HG03442 (cell line): ENCODE results near the gene SLCO4A1.

Source experiments
- ATAC-seq: cut with Tn5 transposase; IDR thresholded peaks from one replicate; pipeline ENCODE4 v1.9.1; 2021; ENCODE audit warnings: mild to moderate bottlenecking, moderate library complexity; ENCODE audit not compliant: unreplicated experiment

Gene SLCO4A1

DNA sequence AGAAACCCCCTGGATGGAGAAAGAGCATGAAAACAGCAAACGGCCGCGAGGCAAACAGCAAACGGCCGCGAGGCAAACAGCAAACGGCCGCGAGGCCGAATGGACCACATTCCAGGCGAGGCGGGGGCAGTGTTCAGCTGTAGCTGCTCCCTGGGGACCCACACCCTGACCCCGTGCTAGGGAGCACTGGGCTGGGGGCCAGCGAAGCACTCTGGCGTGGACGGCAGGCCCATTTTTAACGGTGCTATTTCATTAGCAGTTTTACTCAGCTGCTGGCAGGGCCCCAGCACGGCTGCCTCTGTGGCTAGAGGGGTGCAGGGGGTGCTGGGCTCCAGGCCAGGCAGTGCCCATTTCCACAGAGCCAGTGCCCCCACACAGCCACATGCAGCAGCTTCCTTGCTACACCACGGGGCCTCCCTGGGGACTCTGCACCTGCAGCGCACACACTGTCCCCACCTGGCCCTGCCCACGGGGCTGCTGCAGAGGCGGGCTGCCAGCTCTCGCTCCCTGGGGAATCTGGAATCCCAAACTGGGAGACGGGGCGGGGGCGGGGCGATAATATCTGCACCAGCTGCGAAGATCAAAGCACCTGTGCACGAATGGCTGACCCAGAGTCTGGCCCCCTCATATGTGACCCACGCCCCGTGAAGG is 35.6 kb upstream of the SLCO4A1 start:
- no peak for ATAC-seq

DNA sequence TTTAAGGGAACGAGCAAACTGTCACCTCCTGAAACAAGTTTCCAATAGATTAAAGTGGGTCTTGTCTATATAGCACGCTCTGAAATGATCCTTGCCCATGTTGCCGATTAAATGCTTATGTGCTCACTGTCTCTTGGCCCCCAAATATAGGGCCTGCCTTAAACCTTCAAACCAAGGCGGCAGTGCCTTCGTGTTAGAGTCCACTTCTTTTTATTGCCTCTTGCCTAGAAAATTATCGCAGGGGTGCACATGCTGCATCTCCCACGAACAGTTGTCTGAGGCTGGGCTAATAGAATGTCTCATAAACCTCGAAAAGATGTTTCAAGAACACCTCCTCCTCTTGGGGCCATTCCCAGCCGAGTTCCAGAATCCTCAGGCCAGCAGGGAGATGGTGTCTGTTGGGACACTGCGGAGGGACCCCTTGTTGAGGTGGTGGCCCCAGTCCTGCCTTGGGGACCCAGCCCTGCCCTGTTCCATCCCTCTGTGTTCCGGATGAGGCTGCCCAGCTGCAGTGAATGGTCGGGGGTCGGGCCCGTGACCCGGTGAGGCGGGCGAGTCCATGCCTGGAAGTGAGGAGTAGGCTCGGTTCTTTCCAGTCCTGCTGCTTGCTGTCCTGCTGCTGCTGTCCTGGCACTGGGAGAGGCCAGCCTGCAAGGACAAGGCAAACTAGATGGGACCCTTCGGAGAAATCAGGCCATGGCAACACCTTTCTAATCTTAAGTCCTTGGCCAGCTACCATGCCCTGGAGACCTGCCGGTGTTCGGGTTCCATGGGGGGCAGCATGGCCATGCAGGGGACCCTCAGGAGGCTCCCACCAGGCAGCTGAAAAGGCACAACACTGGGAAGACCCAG is 34.7 kb upstream of the SLCO4A1 start:
- no peak for ATAC-seq

DNA sequence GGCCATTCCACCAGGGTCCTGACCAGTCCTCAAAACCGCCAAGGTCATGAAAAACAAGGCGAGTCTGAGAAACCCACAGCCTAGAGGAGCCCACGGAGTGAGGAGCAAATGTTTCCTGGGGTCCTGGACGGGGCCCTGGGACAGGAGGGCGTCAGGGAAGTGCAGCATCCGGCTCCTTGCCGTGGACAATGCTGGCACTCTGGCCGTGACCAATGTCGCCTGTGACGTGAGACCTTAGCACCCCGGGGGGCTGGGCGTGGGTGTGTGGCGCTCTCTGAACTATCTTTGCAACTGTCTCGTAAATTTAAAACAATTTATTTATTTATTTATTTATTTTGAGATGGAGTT is 34.1 kb upstream of the SLCO4A1 start:
- ATAC-seq: no peak

DNA sequence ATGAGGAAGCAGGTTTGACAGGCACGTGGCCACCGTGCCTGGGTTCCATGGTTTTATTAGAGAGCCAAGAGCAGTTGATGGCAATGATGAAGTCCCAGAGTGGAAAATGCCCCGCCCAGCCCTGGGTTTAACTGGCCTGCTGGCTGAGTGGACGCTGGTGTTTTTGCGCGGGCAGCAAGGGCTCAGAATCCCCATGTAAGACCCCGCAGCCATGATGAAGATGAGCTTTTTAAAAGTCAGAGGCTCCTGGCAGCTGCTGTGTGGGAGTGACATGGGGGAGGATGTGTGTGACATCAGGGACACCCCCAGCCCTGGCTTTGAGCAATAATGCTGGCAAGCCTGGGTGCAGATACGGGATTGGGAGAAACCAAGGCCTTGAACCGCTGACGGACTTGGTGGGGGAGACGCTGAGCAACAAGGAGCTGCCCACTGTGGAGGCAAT is 33.0 kb upstream of the SLCO4A1 start:
- no peak for ATAC-seq

DNA sequence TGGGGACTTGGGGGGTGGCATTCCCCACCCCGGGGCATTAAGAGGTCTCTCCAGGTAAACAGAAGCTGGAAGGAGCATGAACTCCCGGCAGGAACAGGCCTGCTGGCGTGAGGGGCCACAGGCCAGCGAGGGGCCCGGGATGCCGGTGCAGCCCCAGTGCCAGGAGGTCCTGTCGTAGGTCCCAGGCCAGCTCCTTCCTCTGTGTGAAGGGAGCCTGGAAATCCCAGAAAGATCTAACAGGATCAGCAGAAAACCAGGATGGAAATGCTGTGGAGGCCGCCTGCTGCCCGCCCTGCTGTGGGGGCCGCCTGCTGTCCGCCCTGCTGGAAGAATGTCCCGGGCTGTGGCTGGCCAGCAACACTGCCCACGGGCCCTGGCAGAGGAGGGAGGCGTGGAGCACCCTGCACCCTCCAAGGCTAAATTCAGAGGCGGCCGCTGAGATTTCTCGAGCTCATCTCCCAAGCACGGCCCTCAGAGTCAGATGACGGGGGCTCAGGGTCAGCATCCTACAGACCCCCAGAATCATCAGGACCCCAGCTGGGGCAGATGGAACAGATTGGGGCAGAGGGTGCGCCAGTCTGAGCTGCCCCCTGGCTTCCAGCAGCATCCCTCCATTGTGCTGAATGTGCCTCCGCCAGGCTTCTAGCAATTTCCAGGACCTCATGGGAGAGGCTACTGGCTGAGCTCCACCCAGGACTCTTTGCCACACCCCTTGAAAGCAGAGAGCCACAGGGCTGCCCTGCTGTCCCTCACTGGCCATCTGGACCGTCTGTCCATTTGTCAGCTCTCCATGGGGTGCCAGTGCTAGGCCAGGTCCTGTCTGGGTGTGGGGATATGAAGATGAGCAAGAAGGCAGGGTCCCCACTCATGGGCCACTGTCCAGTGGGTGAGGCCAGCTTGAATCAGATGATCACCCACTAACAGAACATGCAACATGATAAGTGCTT is 32.2 kb upstream of the SLCO4A1 start:
- no peak for ATAC-seq

DNA sequence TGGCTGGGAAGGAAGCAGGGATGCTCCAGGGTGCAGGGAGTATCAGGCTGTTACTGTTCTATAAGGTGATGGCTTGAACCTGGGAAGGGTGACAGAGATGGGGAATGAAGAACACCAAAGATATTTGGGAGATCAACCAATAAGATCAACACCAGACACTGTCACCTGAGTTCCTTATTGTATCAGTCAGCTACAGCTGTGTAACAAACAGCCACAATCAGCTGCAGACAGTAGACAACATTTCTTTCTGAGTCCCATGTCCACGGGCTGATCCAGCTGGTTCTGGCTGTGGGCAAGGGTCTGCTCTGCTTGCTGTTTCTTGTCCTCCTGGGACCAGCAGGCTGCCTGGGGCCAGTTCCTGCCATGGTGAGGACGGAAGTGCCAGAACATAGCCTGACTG is 31.3 kb upstream of the SLCO4A1 start:
- ATAC-seq: no peak

DNA sequence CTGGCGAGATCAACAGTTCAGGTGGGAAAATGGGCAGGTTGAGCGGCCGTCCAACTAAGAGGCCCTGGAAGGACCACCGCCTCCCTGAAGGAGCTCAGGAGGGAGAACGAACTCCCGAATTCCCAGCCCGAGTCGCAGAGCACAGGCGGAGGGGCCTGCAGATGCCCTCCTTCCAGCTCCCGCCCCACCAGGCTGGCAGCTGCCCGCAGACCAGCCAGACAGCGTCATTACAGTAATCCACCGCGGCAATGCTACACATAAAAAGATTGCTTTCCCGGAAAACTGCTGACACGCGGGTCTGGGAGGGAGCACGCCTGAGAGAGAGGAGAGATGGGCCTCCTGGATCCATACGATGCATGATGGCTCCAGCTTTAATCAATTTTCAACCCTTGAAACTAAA is 30.5 kb upstream of the SLCO4A1 start:
- no peak for ATAC-seq

DNA sequence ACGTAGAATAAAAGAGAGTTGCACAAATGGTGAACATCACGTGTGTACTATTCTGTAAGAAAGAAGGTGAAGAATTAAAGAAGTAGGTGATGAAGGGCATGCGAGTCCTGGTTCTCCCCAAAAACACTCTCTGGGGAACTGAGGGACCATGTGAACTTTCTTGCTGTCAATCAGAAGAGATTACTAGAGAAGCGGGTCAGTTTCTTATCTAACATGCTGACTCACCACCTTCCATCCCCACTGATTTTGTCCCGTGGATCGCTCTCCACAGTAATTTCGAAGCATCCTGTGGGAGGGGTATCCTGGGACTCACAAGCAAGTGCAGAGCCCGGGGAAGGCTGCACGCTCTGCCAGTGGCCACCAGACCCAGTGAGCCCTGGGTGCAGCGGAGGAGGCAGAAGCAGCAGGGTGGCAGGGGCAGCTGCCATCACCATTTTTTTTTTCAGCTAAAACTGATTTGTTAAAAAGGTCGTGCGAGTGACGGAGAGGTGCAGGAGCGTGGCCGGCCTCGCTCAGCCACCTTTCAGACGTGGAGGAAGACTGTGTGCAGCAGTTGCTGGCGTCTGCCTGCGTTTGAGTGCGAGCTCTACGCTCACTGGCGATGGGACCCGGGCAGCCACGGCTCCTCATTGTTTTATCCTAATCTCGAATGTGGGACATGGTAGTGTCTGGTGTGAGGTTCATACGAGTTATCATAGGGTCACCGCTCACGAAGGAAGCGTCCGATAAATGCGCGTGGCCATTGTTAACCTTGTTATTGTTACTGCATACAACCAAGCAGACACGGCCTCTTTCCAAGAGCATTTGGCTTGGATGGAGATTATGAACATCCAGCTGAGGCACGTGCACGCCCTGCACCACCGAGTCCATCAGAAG is 28.0 kb upstream of the SLCO4A1 start:
- no peak for ATAC-seq

DNA sequence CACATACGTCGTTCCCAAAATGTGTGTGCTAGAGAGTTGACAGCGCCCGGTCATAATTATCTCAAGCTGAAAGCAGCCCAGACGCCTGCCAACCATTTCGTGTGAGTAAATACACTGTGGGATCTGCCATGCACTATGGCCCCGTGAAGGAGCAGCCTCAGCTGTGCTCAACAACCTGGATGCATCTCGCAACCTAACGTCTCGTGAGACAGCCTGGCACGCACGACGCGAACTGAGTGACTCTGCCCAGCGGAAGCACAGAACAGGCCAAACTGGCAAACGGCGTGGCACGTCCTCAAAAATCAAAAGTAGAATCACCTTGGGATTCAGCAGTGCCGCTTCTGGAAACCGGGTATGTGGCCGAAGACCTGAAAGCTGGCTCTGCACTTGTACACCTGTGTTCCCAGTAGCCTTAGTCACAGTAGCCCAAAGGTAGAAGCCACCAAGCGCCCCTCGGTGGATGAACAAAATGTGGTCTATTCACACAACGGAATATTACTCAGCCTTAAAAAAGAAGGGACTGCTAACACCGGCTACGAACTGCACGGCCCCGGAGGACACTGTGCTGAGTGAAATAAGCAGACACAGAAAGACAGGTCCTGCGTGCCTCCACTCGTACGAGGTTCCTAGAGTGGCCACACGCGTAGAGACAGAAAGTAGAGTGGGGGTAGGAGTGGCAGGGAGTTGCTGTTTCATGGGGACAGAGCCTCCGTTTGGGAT is 27.2 kb upstream of the SLCO4A1 start:
- no peak for ATAC-seq

DNA sequence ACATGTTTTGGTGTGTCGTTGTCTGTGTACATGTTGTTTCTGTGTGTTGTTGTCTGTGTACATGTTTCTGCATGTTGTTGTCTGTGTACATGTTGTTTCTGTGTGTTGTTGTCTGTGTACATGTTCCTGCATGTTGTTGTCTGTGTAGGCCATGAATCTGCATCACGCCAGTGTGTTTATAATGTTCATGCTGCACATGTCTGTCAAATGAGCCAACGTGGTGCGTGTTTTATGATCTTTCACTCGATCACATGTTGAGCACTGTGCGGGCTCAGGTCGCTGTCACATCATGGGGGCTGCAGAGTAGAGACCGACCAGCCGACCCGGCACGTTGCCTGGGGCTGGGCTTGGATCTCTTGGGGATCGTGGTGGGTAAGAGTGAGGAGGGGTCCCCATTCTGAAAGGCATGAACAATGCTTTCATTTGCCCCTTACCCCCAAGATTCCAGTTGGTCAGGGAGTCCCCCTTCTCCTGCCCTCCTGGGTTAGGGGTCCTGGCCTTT is 26.5 kb upstream of the SLCO4A1 start:
- ATAC-seq: no peak

DNA sequence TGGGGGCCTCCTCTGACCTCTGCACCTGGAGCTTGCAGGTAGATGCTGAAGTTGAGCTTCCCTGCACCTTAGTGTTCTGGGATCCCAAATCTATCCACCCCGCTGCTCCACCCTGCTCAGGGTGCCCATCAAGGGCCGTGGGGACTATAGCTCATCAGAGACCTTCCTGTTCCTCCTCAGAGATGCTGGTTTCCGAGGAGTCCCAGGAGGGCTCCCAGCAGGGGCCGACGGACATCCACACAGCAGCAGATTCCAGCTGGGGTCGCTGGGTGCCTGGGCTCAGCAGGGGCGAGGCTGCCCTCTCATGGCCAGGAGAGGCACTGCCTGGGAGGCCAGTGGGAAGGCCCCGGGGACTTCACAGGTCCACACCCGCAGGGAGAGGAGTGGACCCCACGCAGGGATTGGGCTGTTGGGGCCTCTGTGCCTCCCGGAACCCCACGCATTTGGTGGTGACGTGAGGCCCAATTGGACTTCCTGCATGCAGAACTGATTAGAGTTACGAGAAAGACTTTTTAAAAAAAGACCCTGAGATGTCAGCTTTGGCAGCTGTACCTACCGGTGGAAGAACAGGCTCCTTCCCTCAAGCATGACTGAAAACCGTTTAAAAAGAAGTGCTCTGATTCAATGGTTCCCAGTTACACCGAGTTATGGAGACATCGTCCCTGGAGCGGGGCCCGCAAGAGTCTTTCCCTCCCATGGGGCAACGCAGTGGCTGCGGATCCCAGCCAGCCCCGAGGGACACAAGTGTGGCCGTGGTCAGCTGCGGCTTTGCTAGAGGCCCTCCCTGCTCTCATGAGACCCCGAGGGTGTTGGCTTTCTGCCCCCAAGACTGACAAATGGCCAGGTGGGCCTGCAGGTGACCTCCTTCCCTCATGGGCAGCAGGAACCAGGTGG is 25.3 kb upstream of the SLCO4A1 start:
- ATAC-seq: no peak

DNA sequence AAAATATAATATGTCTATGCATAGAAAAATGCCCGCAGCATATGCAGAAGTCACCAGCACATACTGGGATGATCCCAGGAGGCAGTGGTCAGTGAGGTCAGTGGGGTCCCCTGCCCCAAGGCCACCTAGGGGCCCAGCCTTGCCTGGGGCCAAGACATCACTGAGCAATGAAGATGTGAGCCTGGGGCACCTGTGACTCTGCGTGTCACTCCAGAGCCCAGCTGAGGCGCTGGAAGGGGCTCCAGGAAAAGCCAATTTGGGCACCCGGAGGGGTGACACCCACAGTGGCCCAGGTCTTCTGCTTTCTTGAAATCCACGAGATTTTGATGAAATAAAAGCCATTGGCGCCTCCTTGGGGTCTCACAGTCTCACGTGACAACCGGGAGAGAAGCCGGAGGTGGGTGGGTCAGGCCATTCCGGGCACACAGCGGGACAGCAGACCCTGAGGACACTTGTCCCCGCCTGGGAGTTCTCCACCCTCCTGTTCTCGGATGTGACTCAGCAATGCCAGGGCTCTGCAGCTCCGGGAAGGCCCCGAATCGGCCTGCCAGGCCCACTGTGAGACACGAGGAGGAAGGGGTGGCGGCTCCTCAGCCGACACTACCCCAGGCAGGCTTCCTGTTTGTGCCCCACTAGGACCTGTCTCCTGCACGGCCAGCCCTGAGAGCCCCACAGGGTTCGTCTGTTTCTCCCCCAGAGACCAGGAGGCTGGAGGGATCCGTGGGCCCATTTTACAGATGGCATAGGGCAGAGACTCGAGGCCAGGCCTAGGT is 24.4 kb upstream of the SLCO4A1 start:
- ATAC-seq: no peak

DNA sequence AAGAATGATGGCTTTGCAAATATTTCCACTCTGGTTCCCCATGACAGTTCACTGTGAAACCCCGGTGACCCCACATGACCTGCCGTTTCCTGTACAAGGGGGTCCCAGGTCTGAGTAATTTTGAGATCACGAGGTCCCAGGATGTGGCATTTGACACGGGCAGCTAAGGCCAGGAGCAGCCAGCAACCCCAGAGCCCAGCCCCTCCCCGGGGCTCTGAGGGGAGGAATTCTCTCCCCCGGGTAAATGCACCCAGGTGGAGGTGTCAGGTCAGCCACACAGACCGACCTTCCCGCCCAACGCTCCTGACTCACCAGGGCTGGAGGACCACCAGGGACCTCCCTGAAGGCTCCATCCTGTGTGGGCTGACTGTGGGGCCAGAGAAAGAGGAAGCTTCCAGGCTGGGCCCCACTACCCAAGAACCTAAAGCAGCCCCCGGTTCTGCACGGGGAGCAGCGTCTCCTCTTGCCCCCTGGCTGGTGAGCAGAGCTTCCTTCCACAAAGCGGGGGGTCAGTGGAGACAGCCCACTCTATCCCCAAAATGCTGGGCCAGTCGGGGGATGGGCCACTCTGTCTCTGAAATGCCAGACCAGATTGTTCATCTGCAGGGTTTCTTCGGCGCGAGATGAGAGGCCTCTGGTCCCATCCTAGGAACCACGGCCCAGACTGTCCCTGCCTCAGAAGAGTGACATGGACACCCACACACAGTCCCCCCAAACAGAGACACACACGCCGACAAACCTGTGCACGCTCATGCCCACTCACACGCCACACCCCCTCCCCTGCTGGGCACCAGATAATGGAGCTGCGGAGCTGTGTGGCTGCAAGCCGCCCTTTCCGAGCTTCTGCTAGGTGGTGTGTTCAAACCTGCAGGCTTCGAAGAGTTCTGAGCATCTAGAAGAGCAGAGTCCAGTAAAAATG is 23.4 kb upstream of the SLCO4A1 start:
- no peak for ATAC-seq

DNA sequence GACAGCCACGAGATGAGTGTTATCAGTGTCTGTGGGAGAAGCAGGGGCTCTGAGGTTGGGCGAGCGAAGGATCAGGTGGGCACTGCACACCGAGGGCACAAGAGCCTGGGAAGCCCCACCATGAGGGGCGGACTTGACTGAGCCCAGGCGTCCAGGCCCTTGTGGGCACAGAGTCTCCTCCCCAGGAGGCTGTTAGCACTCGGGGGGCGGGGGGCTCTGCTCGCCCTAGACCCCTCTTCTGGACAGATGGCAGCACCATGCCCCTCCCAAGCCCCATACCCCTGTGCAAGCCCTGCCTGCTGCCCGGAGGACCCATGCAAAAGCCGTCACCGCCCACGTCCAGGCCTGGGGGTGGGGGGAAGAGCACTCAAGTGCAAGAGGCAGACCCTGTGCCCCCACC is 21.7 kb upstream of the SLCO4A1 start:
- ATAC-seq: no peak

DNA sequence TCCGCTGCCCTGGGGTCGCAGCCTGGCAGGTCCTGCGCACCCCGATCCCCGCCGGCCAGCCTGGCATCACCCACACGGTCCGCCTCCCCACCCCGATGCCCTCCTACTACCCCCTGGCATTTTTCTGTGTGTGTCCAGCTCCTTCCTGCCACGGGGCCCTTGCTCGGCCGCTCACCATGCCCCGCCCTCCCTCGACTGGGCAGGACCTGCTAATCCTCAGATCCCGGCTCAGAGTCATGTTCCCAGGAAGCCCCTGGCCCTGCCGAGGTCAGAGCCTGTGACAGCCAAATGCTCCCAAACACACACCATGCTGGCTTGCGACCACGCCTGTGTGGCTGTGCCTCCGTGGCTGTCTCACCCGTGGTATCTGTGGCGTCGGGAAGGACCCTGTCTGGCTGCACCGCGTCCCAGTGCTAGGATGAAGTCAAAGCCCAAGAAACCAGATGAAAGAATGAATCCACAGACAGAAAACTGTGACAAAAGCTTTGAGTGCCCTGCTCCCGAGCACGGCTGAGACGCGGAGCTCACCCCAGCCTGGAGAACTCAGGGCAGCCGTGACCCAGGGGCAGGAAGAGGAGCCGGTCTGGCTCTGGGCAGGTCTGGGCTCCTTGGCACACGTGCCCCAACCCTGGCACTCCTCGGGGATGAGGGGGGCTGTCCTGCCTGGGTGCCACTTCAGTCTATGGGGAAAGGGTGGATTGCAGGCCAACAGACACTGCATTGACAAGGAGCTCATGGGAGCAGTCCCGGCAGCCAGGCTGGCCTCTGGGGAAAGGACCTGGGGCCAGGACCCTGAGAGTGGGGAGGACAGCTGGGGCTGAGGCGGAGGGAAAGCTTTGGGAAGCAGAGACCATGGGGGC is 20.8 kb upstream of the SLCO4A1 start:
- no peak for ATAC-seq
